ENCODE data around the gene GGT6. TPM values are rescaled to one million over a fixed set of nuclear protein-coding genes. Genes with fewer than 3 reads are reported as not detected.

Gene GGT6
- polyA plus RNA-seq, 1 donor (not counting 4 experiments of a cell fraction or from before 2014, with no cell fraction given), result 0.93 TPM

GRCh38 chr17:4519361-4519788 lies 41.0 kb downstream of the GGT6 start:
- Histone ChIP-seq H3K4me3 (ENCODE audit: control insufficient read depth in 2 of 3, extremely low read depth in 1 of 3, insufficient read depth in 2 of 3, low read depth in 1 of 3, low read length in 3 of 3) (no peak overlapping the region), H3K79me2 (ENCODE audit: control insufficient read depth, insufficient read depth, low read length) (no peaks in the 10 kb centered on the region), H3K4me1 (ENCODE audit: control insufficient read depth, extremely low read depth, insufficient read depth, low read length) (peaks cover 12% of the 10 kb centered on the region), H3K9me3 (ENCODE audit: control insufficient read depth, low read depth, low read length) (no peaks in the 10 kb centered on the region), H3K27me3 (ENCODE audit: control insufficient read depth, extremely low read depth, insufficient read depth, low read length) (peaks cover 4% of the 10 kb centered on the region), H3K9ac (ENCODE audit: control insufficient read depth, extremely low read depth, insufficient read depth, low read length) (no peak overlapping the region), H3K9me1 (ENCODE audit: control insufficient read depth, extremely low read depth, insufficient read depth, low read length) (no peaks in the 10 kb centered on the region), H2AFZ (ENCODE audit: control insufficient read depth, low read length) (no peak overlapping the region), H3K27ac (ENCODE audit: control insufficient read depth, insufficient read depth, low read length) (no peak overlapping the region), H4K20me1 (ENCODE audit: control insufficient read depth, extremely low read depth, insufficient read depth, low read length) (no peaks in the 10 kb centered on the region), H3K4me2 (ENCODE audit: control insufficient read depth, extremely low read depth, insufficient read depth, low read depth, low read length) (no peak overlapping the region), H3K36me3 (ENCODE audit: control insufficient read depth in 2 of 2, extremely low read depth in 1 of 2, insufficient read depth in 2 of 2, low read length in 2 of 2) (no peaks in the 10 kb centered on the region)
- TF ChIP-seq EZH2 (IDR thresholded peaks at IDR 0.05; ENCODE audit: low read length), result no peak
- FAIRE-seq (no peak), DNase-seq (ENCODE audit: low read depth, low spot score) (no peak)
- dilution Hi-C loops (cut with MboI; ENCODE audit: extremely low pct_ligation_motif_present, low sequenced_read_pairs), result no loop called here

- H3K4me1 ChIP-seq (ENCODE audit: control insufficient read depth, extremely low read depth, insufficient read depth, low read length), result peaks cover 12% of the 10 kb centered on the region
- no peaks in the 10 kb centered on the region for H3K36me3 ChIP-seq (ENCODE audit: control insufficient read depth in 2 of 2, extremely low read depth in 1 of 2, insufficient read depth in 2 of 2, low read length in 2 of 2)
- no peaks in the 10 kb centered on the region for H4K20me1 ChIP-seq (ENCODE audit: control insufficient read depth, extremely low read depth, insufficient read depth, low read length)
- H3K9me1 ChIP-seq (ENCODE audit: control insufficient read depth, extremely low read depth, insufficient read depth, low read length), result no peaks in the 10 kb centered on the region
- no peak overlapping the region for H3K9ac ChIP-seq (ENCODE audit: control insufficient read depth, extremely low read depth, insufficient read depth, low read length)
- H3K27me3 ChIP-seq (ENCODE audit: control insufficient read depth, extremely low read depth, insufficient read depth, low read length), result peaks cover 4% of the 10 kb centered on the region
- H3K27ac ChIP-seq (ENCODE audit: control insufficient read depth, insufficient read depth, low read length), result no peak overlapping the region
- no peak overlapping the region for H3K4me3 ChIP-seq (ENCODE audit: control insufficient read depth in 2 of 3, extremely low read depth in 1 of 3, insufficient read depth in 2 of 3, low read depth in 1 of 3, low read length in 3 of 3)
- no peak overlapping the region for H2AFZ ChIP-seq (ENCODE audit: control insufficient read depth, low read length)
- FAIRE-seq, result no peak
- dilution Hi-C loops (cut with MboI; ENCODE audit: extremely low pct_ligation_motif_present, low sequenced_read_pairs), result no loop called here
- H3K79me2 ChIP-seq (ENCODE audit: control insufficient read depth, insufficient read depth, low read length), result no peaks in the 10 kb centered on the region
- TF ChIP-seq CTCF (optimal IDR thresholded peaks at IDR 0.05 in 1 of 3, IDR thresholded peaks at IDR 0.05 in 1 of 3, conservative IDR thresholded peaks at IDR 0.05 in 1 of 3; ENCODE audit: extremely low read depth in 1 of 3, insufficient read depth in 2 of 3, low read length in 3 of 3) (no peak), EZH2 (IDR thresholded peaks at IDR 0.05; ENCODE audit: low read length) (no peak)
- no peak for DNase-seq (ENCODE audit: low read depth, low spot score)
- H3K9me3 ChIP-seq (ENCODE audit: control insufficient read depth, low read depth, low read length), result no peaks in the 10 kb centered on the region
- no peak overlapping the region for H3K4me2 ChIP-seq (ENCODE audit: control insufficient read depth, extremely low read depth, insufficient read depth, low read depth, low read length)
Observed at GRCh38 chr17:4518901-4519300, 41.5 kb downstream of the GGT6 start.

- FAIRE-seq (no peak), DNase-seq (ENCODE audit: low read depth, low spot score) (no peak)
- H3K9me3 ChIP-seq (ENCODE audit: control insufficient read depth, low read depth, low read length), result no peaks in the 10 kb centered on the region
- no peak for TF ChIP-seq EZH2 (IDR thresholded peaks at IDR 0.05; ENCODE audit: low read length)
- TF ChIP-seq CTCF (optimal IDR thresholded peaks at IDR 0.05 in 1 of 3, IDR thresholded peaks at IDR 0.05 in 1 of 3, conservative IDR thresholded peaks at IDR 0.05 in 1 of 3; ENCODE audit: extremely low read depth in 1 of 3, insufficient read depth in 2 of 3, low read length in 3 of 3), result no peak
- H3K9me1 ChIP-seq (ENCODE audit: control insufficient read depth, extremely low read depth, insufficient read depth, low read length), result no peaks in the 10 kb centered on the region
- H3K27ac ChIP-seq (ENCODE audit: control insufficient read depth, insufficient read depth, low read length), result no peak overlapping the region
- H3K4me2 ChIP-seq (ENCODE audit: control insufficient read depth, extremely low read depth, insufficient read depth, low read depth, low read length), result no peak overlapping the region
- H3K4me1 ChIP-seq (ENCODE audit: control insufficient read depth, extremely low read depth, insufficient read depth, low read length), result peaks cover 10% of the 10 kb centered on the region
- H3K36me3 ChIP-seq (ENCODE audit: control insufficient read depth in 2 of 2, extremely low read depth in 1 of 2, insufficient read depth in 2 of 2, low read length in 2 of 2), result no peaks in the 10 kb centered on the region
- H3K79me2 ChIP-seq (ENCODE audit: control insufficient read depth, insufficient read depth, low read length), result no peaks in the 10 kb centered on the region
- no peaks in the 10 kb centered on the region for H4K20me1 ChIP-seq (ENCODE audit: control insufficient read depth, extremely low read depth, insufficient read depth, low read length)
- dilution Hi-C loops (cut with MboI; ENCODE audit: extremely low pct_ligation_motif_present, low sequenced_read_pairs), result no loop called here
- H3K4me3 ChIP-seq (ENCODE audit: control insufficient read depth in 2 of 3, extremely low read depth in 1 of 3, insufficient read depth in 2 of 3, low read depth in 1 of 3, low read length in 3 of 3), result no peak overlapping the region
- no peak overlapping the region for H2AFZ ChIP-seq (ENCODE audit: control insufficient read depth, low read length)
- H3K9ac ChIP-seq (ENCODE audit: control insufficient read depth, extremely low read depth, insufficient read depth, low read length), result no peak overlapping the region
- H3K27me3 ChIP-seq (ENCODE audit: control insufficient read depth, extremely low read depth, insufficient read depth, low read length), result peaks cover 8% of the 10 kb centered on the region
Observed at GRCh38 chr17:4516735-4517134, 43.6 kb downstream of the GGT6 start.

Data from keratinocyte (primary cell).